Transverse colon (tissue), 3 donors: ENCODE data around the gene PPP1R13B.

ENCODE experiments used
- POLR2A ChIP-seq: fragments of 450-650 bp; IDR thresholded peaks from one replicate; pipeline ENCODE4 v1.6.1; 2016; ENCODE audit warnings: antibody characterized with exemption, mild to moderate bottlenecking, moderate library complexity
- TF ChIP-seq, protein P1 (sequence below), 5 experiments: fragments of 200-600 bp in 3 of 5; fragments of 450-650 bp in 2 of 5; sonication (generic) in 3 of 5; IDR thresholded peaks; 1 replicate in 2 of 5; 2 replicates in 3 of 5; pipeline ENCODE4 v1.5.1; 2016 to 2017; ENCODE audit warnings: antibody characterized with exemption in 5 of 5, inconsistent platforms in 3 of 5, mild to moderate bottlenecking in 2 of 5, moderate library complexity in 1 of 5

DNA sequence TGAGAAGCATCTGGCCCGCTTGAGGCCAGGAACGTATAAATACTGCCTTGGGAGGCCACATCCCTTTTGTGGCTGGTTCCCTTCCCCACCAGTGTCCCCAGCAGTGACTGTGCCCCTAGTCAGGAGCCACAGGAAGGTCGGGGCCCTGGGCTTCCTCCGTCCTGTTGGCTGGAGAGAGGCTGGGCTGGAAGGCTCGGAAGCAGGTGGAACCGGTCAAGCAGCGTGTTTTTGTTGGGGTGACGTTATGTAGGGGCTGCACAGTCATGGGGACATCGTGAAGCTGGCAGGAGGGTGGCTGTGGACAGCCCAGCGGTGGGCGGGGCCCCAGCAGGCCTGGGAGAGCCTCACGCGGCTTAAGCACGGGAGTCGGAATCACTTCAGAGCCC, 142.3 kb downstream of the PPP1R13B start:
- TF ChIP-seq, protein P1, sequence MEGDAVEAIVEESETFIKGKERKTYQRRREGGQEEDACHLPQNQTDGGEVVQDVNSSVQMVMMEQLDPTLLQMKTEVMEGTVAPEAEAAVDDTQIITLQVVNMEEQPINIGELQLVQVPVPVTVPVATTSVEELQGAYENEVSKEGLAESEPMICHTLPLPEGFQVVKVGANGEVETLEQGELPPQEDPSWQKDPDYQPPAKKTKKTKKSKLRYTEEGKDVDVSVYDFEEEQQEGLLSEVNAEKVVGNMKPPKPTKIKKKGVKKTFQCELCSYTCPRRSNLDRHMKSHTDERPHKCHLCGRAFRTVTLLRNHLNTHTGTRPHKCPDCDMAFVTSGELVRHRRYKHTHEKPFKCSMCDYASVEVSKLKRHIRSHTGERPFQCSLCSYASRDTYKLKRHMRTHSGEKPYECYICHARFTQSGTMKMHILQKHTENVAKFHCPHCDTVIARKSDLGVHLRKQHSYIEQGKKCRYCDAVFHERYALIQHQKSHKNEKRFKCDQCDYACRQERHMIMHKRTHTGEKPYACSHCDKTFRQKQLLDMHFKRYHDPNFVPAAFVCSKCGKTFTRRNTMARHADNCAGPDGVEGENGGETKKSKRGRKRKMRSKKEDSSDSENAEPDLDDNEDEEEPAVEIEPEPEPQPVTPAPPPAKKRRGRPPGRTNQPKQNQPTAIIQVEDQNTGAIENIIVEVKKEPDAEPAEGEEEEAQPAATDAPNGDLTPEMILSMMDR (IDR thresholded peaks at IDR 0.05) = no peak
- TF ChIP-seq POLR2A = no peak
